ENCODE data around the gene IGHMBP2. TPM values are rescaled to one million over a fixed set of nuclear protein-coding genes. Genes with fewer than 3 reads are reported as not detected.
"Not testable (repeated sequence)": the region's sequence is repeated elsewhere in the genome, so short reads cannot be mapped to it uniquely, and the experiment has no call there.

The IGHMBP2 gene
- total RNA-seq, 1 donor from 2014 or later = 31.6 TPM

GRCh38 chr11:68870470-68870869 lies 33.2 kb upstream of the IGHMBP2 start:
- peaks cover 9% of the 10 kb centered on the region for H3K4me1 Mint-ChIP-seq (ENCODE audit: low read depth)
- H3K4me3 Mint-ChIP-seq (ENCODE audit: low read depth) = peak overlapping the region; percentile 80
- no peaks in the 10 kb centered on the region for H3K9me3 Mint-ChIP-seq
- no peaks in the 10 kb centered on the region for H3K36me3 Mint-ChIP-seq (ENCODE audit: low read depth)
- H3K27me3 Mint-ChIP-seq (ENCODE audit: low read depth) = peaks cover 29% of the 10 kb centered on the region
- no peak for DNase-seq (ENCODE audit: low spot score)
- intact Hi-C loops (cut with micrococcal nuclease) = no loop called here
- H3K27ac Mint-ChIP-seq = no peak overlapping the region

GRCh38 chr11:68872216-68873003 lies 31.3 kb upstream of the IGHMBP2 start:
- Mint-ChIP-seq H3K4me3 (ENCODE audit: low read depth) (no peak overlapping the region), H3K27me3 (ENCODE audit: low read depth) (peaks cover 29% of the 10 kb centered on the region), H3K4me1 (ENCODE audit: low read depth) (peaks cover 9% of the 10 kb centered on the region), H3K27ac (no peak overlapping the region), H3K36me3 (ENCODE audit: low read depth) (no peaks in the 10 kb centered on the region), H3K9me3 (no peaks in the 10 kb centered on the region)
- intact Hi-C loops (cut with micrococcal nuclease) = no loop called here
- no peak for DNase-seq (ENCODE audit: low spot score)

DNA sequence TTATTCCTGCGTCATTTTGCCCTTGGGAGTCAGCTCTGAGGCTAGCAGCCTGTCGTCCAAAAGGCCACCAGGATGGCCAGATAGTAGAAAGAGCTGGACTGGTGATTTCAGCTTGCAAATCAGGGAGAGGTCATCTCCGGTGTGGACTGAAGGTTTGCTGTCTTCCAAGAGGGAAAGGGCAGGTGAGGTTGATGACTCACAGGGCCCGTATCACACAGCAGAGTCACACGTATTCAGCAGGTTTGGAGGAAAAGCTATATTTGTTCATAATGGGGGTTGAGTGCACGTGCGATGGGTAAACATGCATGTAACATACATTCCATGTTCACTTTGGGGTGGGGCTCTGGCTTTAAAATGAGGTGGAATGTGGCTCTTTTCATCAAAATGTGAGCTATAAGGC lies 25.7 kb upstream of the IGHMBP2 start:
- H3K4me1 Mint-ChIP-seq (ENCODE audit: low read depth) = no peaks in the 10 kb centered on the region
- intact Hi-C loops (cut with micrococcal nuclease) = no loop called here
- no peak for DNase-seq (ENCODE audit: low spot score)
- H3K27me3 Mint-ChIP-seq (ENCODE audit: low read depth) = peaks cover 2% of the 10 kb centered on the region
- peaks cover under 1% of the 10 kb centered on the region for H3K36me3 Mint-ChIP-seq (ENCODE audit: low read depth)
- no peak overlapping the region for H3K27ac Mint-ChIP-seq
- H3K9me3 Mint-ChIP-seq = no peaks in the 10 kb centered on the region
- no peak overlapping the region for H3K4me3 Mint-ChIP-seq (ENCODE audit: low read depth)

DNA sequence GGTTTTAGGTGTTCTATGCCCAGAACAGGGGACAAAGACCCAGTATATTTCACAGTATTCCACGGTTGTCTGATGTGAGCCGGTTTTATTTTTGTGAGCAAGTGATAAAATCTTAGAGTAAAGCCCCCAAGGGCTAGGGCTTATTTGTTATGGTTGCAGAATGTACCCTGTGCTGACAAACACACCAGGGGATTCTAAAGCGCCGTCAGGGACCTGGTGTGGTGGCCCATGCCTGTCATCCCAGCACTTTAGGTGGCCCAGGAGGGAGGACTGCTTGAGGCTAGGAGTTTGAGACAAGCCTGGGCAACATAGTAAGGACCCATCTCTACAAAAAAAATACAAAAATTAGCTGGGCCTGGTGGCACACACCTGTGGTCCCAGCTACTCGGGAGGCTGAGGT lies 22.8 kb upstream of the IGHMBP2 start:
- H3K27me3 Mint-ChIP-seq (ENCODE audit: low read depth) = no peaks in the 10 kb centered on the region
- no peaks in the 10 kb centered on the region for H3K9me3 Mint-ChIP-seq
- H3K4me3 Mint-ChIP-seq (ENCODE audit: low read depth) = no peak overlapping the region
- no peak overlapping the region for H3K27ac Mint-ChIP-seq
- intact Hi-C loops (cut with micrococcal nuclease) = no loop called here
- peaks cover 5% of the 10 kb centered on the region for H3K36me3 Mint-ChIP-seq (ENCODE audit: low read depth)
- DNase-seq (ENCODE audit: low spot score) = no peak
- H3K4me1 Mint-ChIP-seq (ENCODE audit: low read depth) = no peaks in the 10 kb centered on the region

- intact Hi-C loops (cut with micrococcal nuclease) = no loop called here
- Mint-ChIP-seq H3K27me3 (ENCODE audit: low read depth) (no peaks in the 10 kb centered on the region), H3K4me1 (ENCODE audit: low read depth) (no peaks in the 10 kb centered on the region), H3K36me3 (ENCODE audit: low read depth) (peaks cover 5% of the 10 kb centered on the region), H3K4me3 (ENCODE audit: low read depth) (no peak overlapping the region), H3K27ac (no peak overlapping the region), H3K9me3 (no peaks in the 10 kb centered on the region)
- DNase-seq (ENCODE audit: low spot score) = no peak
These were observed 22.4 kb upstream of the IGHMBP2 start for GRCh38 chr11:68881320-68881719.

DNA sequence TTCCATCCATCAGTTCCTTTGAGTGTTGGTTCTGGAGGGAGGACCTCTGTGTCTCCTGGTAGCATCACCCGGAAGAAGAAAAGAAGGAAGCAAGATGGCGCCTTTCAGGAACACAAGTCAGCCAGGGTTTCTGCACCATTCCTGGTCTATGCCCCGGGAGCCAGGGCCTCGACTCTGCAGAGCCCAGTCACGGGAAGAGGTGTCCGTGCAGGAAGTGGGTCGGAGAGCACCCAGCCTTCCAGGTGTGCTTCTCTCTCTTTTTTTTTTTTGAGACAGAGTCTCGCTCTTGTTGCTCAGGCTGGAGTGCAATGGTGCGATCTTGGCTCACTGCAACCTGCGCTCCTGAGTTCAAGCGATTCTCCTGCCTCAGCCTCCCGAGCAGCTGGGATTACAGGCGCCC lies 21.3 kb upstream of the IGHMBP2 start:
- Mint-ChIP-seq H3K27ac (no peak overlapping the region), H3K4me3 (ENCODE audit: low read depth) (no peak overlapping the region), H3K36me3 (ENCODE audit: low read depth) (peaks cover 5% of the 10 kb centered on the region), H3K27me3 (ENCODE audit: low read depth) (no peaks in the 10 kb centered on the region), H3K9me3 (no peaks in the 10 kb centered on the region), H3K4me1 (ENCODE audit: low read depth) (no peaks in the 10 kb centered on the region)
- intact Hi-C loops (cut with micrococcal nuclease) = no loop called here
- DNase-seq (ENCODE audit: low spot score) = no peak

GRCh38 chr11:68884827-68885226 lies 18.9 kb upstream of the IGHMBP2 start:
- H3K36me3 Mint-ChIP-seq (ENCODE audit: low read depth); DNase-seq (ENCODE audit: low spot score); H3K27ac Mint-ChIP-seq; intact Hi-C loops (cut with micrococcal nuclease); H3K27me3 Mint-ChIP-seq (ENCODE audit: low read depth); H3K4me3 Mint-ChIP-seq (ENCODE audit: low read depth); H3K9me3 Mint-ChIP-seq; H3K4me1 Mint-ChIP-seq (ENCODE audit: low read depth): not testable (repeated sequence)

- intact Hi-C loops (cut with micrococcal nuclease) = no loop called here
- H3K27ac Mint-ChIP-seq = no peak overlapping the region
- no peaks in the 10 kb centered on the region for H3K9me3 Mint-ChIP-seq
- peaks cover 30% of the 10 kb centered on the region for H3K36me3 Mint-ChIP-seq (ENCODE audit: low read depth)
- no peaks in the 10 kb centered on the region for H3K27me3 Mint-ChIP-seq (ENCODE audit: low read depth)
- DNase-seq (ENCODE audit: low spot score) = no peak
- H3K4me3 Mint-ChIP-seq (ENCODE audit: low read depth) = no peak overlapping the region
- no peaks in the 10 kb centered on the region for H3K4me1 Mint-ChIP-seq (ENCODE audit: low read depth)
These were observed 13.7 kb upstream of the IGHMBP2 start for GRCh38 chr11:68889948-68890446.

DNA sequence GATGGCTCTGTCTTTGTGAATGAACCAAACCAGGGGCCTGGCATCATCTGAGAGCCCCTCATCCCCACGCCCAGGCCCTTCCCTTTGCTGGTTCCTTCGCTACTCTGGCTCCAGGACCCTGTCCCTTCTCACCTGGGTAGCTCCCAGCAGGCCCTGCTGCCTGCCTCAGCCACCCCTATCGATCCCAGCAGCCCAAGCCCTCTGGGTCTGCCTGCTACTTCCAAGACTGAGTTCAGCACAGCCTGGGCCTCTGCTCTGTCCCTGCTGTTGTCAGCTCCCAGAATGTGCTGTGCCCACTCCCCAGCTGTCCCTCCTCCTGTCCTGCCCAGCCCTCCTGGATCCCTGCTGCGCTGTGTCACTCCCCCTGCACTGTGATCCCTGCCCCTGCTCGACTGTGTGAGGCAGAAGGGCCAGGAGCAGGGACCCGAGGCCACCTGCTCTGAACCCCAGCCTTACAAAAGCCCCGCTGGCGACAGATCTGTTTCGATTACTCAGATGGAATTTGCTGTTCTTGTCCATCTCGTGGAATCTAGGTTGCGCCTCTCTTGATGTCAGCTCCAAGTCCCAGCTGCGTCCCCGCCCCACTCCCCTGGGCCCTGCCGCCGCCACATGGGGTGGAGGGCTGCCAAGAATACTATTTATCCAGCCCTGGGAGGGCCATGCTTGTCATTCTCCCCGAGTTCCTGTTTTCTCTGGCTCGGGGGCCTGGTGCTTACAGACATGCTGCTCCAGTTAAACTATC lies 13.0 kb upstream of the IGHMBP2 start:
- Mint-ChIP-seq H3K27ac (peak overlapping the region; percentile 8), H3K4me1 (ENCODE audit: low read depth) (no peaks in the 10 kb centered on the region), H3K4me3 (ENCODE audit: low read depth) (no peak overlapping the region), H3K9me3 (no peaks in the 10 kb centered on the region), H3K36me3 (ENCODE audit: low read depth) (peaks cover 30% of the 10 kb centered on the region), H3K27me3 (ENCODE audit: low read depth) (no peaks in the 10 kb centered on the region)
- intact Hi-C loops (cut with micrococcal nuclease) = no loop called here
- DNase-seq (ENCODE audit: low spot score) = no peak

DNA sequence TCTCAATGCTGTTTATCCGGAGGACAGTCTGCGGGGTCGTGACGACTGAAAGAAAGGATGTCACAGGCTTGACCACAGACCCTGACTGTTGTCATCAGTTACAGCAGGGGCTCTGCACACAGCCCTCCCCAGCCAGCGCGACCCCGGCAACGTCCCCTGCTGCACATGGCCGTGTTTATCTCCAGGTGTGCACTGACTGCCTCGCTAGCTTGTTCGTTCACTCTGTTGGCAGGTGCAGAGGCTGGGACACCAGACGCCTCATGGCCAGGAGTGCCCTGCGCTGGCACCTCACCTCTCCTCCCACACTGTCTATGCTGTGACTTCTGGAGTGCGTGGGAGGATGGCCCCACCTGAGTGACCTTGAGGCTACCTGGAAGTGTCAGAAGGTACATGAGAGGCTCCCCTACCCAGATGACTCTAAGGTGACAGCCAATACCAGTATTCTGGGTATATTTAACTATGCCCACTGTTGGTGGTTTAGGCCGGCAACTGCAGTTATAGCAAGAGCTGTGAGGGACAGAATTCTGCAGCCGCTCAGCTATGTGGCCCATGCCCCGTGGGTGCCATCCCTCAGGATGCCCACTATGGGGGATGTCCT lies 12.2 kb upstream of the IGHMBP2 start:
- intact Hi-C loops (cut with micrococcal nuclease) = no loop called here
- H3K9me3 Mint-ChIP-seq = no peaks in the 10 kb centered on the region
- H3K4me1 Mint-ChIP-seq (ENCODE audit: low read depth) = no peaks in the 10 kb centered on the region
- peaks cover 33% of the 10 kb centered on the region for H3K36me3 Mint-ChIP-seq (ENCODE audit: low read depth)
- H3K4me3 Mint-ChIP-seq (ENCODE audit: low read depth) = no peak overlapping the region
- no peak for DNase-seq (ENCODE audit: low spot score)
- H3K27me3 Mint-ChIP-seq (ENCODE audit: low read depth) = no peaks in the 10 kb centered on the region
- H3K27ac Mint-ChIP-seq = no peak overlapping the region

- peaks cover 42% of the 10 kb centered on the region for H3K36me3 Mint-ChIP-seq (ENCODE audit: low read depth)
These were observed 11.1 kb upstream of the IGHMBP2 start for GRCh38 chr11:68892576-68892975.

DNA sequence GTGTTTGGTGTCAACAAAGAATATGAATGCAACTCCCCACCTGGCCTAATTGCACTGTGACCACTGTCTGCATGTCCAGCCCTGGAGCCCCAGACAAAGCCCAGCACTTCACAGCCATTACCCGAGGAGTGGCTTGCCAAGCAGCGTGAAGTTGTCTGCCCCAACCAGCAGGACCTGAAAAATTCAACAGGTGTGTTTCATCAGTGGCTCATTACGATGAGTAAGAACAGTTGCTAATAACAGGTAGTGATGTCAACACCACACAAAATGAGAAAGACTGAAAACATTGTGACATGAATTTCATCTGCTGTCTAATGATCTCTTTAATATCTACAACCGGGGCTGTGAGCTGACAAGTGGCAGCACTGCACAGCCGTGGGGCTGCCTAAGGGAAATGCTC lies 10.4 kb upstream of the IGHMBP2 start:
- H3K36me3 Mint-ChIP-seq (ENCODE audit: low read depth) = peaks cover 49% of the 10 kb centered on the region
- H3K27ac Mint-ChIP-seq = no peak overlapping the region
- no peak for DNase-seq (ENCODE audit: low spot score)
- intact Hi-C loops (cut with micrococcal nuclease) = no loop called here
- H3K27me3 Mint-ChIP-seq (ENCODE audit: low read depth) = no peaks in the 10 kb centered on the region
- no peak overlapping the region for H3K4me3 Mint-ChIP-seq (ENCODE audit: low read depth)
- no peaks in the 10 kb centered on the region for H3K9me3 Mint-ChIP-seq
- H3K4me1 Mint-ChIP-seq (ENCODE audit: low read depth) = no peaks in the 10 kb centered on the region

More at GRCh38 chr11:68892576-68892975, 11.1 kb upstream of the IGHMBP2 start:
- Mint-ChIP-seq H3K9me3 (no peaks in the 10 kb centered on the region), H3K4me3 (ENCODE audit: low read depth) (no peak overlapping the region), H3K27ac (no peak overlapping the region), H3K4me1 (ENCODE audit: low read depth) (no peaks in the 10 kb centered on the region), H3K27me3 (ENCODE audit: low read depth) (no peaks in the 10 kb centered on the region)
- intact Hi-C loops (cut with micrococcal nuclease) = no loop called here
- DNase-seq (ENCODE audit: low spot score) = no peak

Data from activated T-helper 2 cell treated with anti-CD3 and anti-CD28 coated beads, Interferon-gamma antibody, Interleukin-2, Interleukin-4, amounts not matched to agents 10 μg/mL and 5 μg/mL and 100 μg/mL, durations not matched to agents 14 hours and 24 hours and 36 hours (primary cell).